Endothelial cell of umbilical vein (primary cell): ENCODE measurements around the gene ADGRD1. TPM values are rescaled to one million over a fixed set of nuclear protein-coding genes. Genes with fewer than 3 reads are reported as not detected.

ENCODE experiments used
- BruUV-seq: library from RNA; stranded (reverse); fragments of 400-500 nt; replicated peaks from 2 replicates; lab custom pipeline; 2021; lab: Mats Ljungman, UMichigan
- CTCF ChIA-PET: fragments of 300-600, 350-600 bp; sonication (Branson Sonifier 250); formaldehyde crosslinking; loops from one replicate; lab custom pipeline; 2021; ENCODE audit warnings: antibody characterized with exemption, inconsistent platforms; lab: Charles Lee
- POLR2A ChIA-PET: fragments of 300-600, 350-600 bp; sonication (Branson Sonifier 250); formaldehyde crosslinking; loops from one replicate; lab custom pipeline; 2021; ENCODE audit warnings: antibody characterized with exemption, inconsistent platforms; lab: Charles Lee
- DNase-seq: peaks from one replicate; pipeline ENCODE4 v3.0.0-alpha.2; 2011; ENCODE audit warnings: low read depth, low spot score
- FAIRE-seq: peaks from 2 replicates; lab custom pipeline; 2011; peaks lifted over from hg19 to GRCh38; lab: Jason Lieb, UNC
- H2AFZ ChIP-seq: 2 replicates; pipeline ENCODE4 v1.6.0; 2012; ENCODE audit warnings: low read depth, low read length, control low read depth, inconsistent platforms
- H3K27ac ChIP-seq: 2 replicates; pipeline ENCODE4 v1.5.1; 2011; ENCODE audit warnings: low read depth, mild to moderate bottlenecking, control low read depth, low read length, moderate library complexity; ENCODE audit not compliant: insufficient read depth
- H3K27me3 ChIP-seq, 2 experiments: 2 replicates each; pipeline versions ENCODE4 v1.6.0 to v1.6.1; 2011; ENCODE audit warnings: low read length in 2 of 2, mixed read lengths in 1 of 2; ENCODE audit not compliant: control insufficient read depth in 2 of 2, insufficient read depth in 2 of 2
- H3K36me3 ChIP-seq, 2 experiments: 2 replicates in 1 of 2; 3 replicates in 1 of 2; pipeline ENCODE4 v1.5.1; 2011; ENCODE audit warnings: low read length in 2 of 2, mild to moderate bottlenecking in 1 of 2, moderate library complexity in 1 of 2; ENCODE audit not compliant: control insufficient read depth in 2 of 2, insufficient read depth in 2 of 2; ENCODE audit errors: extremely low read depth in 1 of 2
- H3K4me1 ChIP-seq: 3 replicates; pipeline ENCODE4 v1.5.1; 2011; ENCODE audit warnings: mild to moderate bottlenecking, low read length; ENCODE audit not compliant: control insufficient read depth, insufficient read depth; ENCODE audit errors: extremely low read depth
- H3K4me2 ChIP-seq: 2 replicates; pipeline ENCODE4 v1.6.1; 2011; ENCODE audit warnings: low read length, control low read depth, mixed read lengths; ENCODE audit not compliant: insufficient read depth
- H3K4me3 ChIP-seq, 3 experiments: fragments of 200-600 bp in 1 of 3; sonication (generic), shearing (Covaris generic) in 1 of 3; replicated peaks in 1 of 3; 2 replicates each; pipeline ENCODE4 v1.5.1; 2011 to 2016; ENCODE audit warnings: control low read depth in 3 of 3, low read length in 3 of 3, mild to moderate bottlenecking in 2 of 3, inconsistent platforms in 1 of 3, low read depth in 1 of 3, moderate library complexity in 1 of 3; ENCODE audit not compliant: insufficient read depth in 1 of 3
- H3K79me2 ChIP-seq: 2 replicates; pipeline ENCODE4 v1.6.0; 2012; ENCODE audit warnings: low read length, inconsistent platforms; ENCODE audit not compliant: control insufficient read depth, insufficient read depth
- H3K9ac ChIP-seq: replicated peaks from 2 replicates; pipeline ENCODE3; 2011; ENCODE audit warnings: low read length, control low read depth; ENCODE audit not compliant: insufficient read depth; ENCODE audit errors: extremely low read depth
- H3K9me1 ChIP-seq: replicated peaks from 3 replicates; pipeline ENCODE4 v1.6.0; 2011; ENCODE audit warnings: mild to moderate bottlenecking, low read length; ENCODE audit not compliant: control insufficient read depth, insufficient read depth; ENCODE audit errors: extremely low read depth
- H3K9me3 ChIP-seq: replicated peaks from 2 replicates; pipeline ENCODE4 v1.5.1; 2012; ENCODE audit warnings: low read length, inconsistent platforms; ENCODE audit not compliant: control insufficient read depth, insufficient read depth
- H4K20me1 ChIP-seq: replicated peaks from 2 replicates; pipeline ENCODE3; 2011; ENCODE audit warnings: mild to moderate bottlenecking, low read length; ENCODE audit not compliant: control insufficient read depth, insufficient read depth; ENCODE audit errors: extremely low read depth
- CTCF ChIP-seq, 2 donors: IDR thresholded peaks; 1 replicate in 1 of 2; 2 replicates in 1 of 2; pipeline ENCODE4 v1.5.1; 2011; ENCODE audit warnings: low read length in 2 of 2, mild to moderate bottlenecking in 2 of 2, moderate library complexity in 2 of 2, control low read depth in 1 of 2, inconsistent platforms in 1 of 2, low read depth in 1 of 2; ENCODE audit not compliant: insufficient read depth in 1 of 2; ENCODE audit errors: extremely low read depth in 1 of 2
- FOS ChIP-seq: IDR thresholded peaks from 2 replicates; pipeline ENCODE4 v1.6.1; 2011; ENCODE audit warnings: mild to moderate bottlenecking, low read length, moderate library complexity, borderline replicate concordance; ENCODE audit not compliant: insufficient read depth
- JUN ChIP-seq: IDR thresholded peaks from 2 replicates; pipeline ENCODE4 v1.6.1; 2011; ENCODE audit warnings: borderline replicate concordance, low read depth; ENCODE audit not compliant: insufficient read length, insufficient read depth
- MAX ChIP-seq: IDR thresholded peaks from 2 replicates; pipeline ENCODE4 v1.6.1; 2011; ENCODE audit not compliant: insufficient read depth, insufficient read length
- MYC ChIP-seq: IDR thresholded peaks from one replicate; pipeline ENCODE4 v1.6.1; 2011; ENCODE audit warnings: mild to moderate bottlenecking, low read depth, low read length
- dilution Hi-C: fragments of 300-500 bp; cut with MboI; formaldehyde crosslinking; loops from one replicate; pipeline ENCODE4 v1.15.0; 2019; ENCODE audit warnings: low sequenced_read_pairs; ENCODE audit not compliant: extremely low pct_ligation_motif_present
- intact Hi-C: fragments of 100-400 bp; cut with micrococcal nuclease; formaldehyde crosslinking; loops from one replicate; pipeline ENCODE4 v1.10.0; 2022
- polyA plus RNA-seq, 4 experiments: library from polyadenylated mRNA; depleted of rRNA in 3 of 4; stranded (reverse) in 3 of 4; unstranded in 1 of 4; fragments of >200 nt; gene quantifications; 2 replicates each; pipeline versions ENCODE4 v1.2.1 to v1.2.3, GENCODE V29; 2011 to 2012; ENCODE audit warnings: missing spikeins in 1 of 4
- total RNA-seq: library from RNA; stranded (reverse); gene quantifications from 2 replicates; pipeline ENCODE4 v1.2.3, GENCODE V29; 2021

ADGRD1 gene
- total and polyA plus RNA-seq, 2 donors (not counting 3 experiments of a cell fraction or from before 2014, with no cell fraction given) = 0.07 TPM; not detected in 1

GRCh38 chr12:130992979-130993538 is 39.4 kb downstream of the ADGRD1 start:
- FAIRE-seq (no peak), DNase-seq (no peak)
- H3K27me3 ChIP-seq = no peaks in the 10 kb centered on the region
- no peaks in the 10 kb centered on the region for H3K36me3 ChIP-seq
- dilution Hi-C loops (no loop called here), intact Hi-C loops (no loop called here)
- H3K9ac ChIP-seq = no peak overlapping the region
- CTCF ChIA-PET = no interaction called here
- POLR2A ChIA-PET = no interaction called here
- H3K4me1 ChIP-seq = no peaks in the 10 kb centered on the region
- H3K9me1 ChIP-seq = no peaks in the 10 kb centered on the region
- no peak for TF ChIP-seq FOS
- no peak for TF ChIP-seq CTCF (IDR thresholded peaks at IDR 0.05; ENCODE audit: extremely low read depth in 1 of 2, insufficient read depth in 1 of 2, low read depth in 1 of 2, low read length in 2 of 2)
- no peak for TF ChIP-seq MAX
- TF ChIP-seq JUN = no peak
- no peak for TF ChIP-seq MYC
- no peak overlapping the region for H3K4me2 ChIP-seq
- no peak overlapping the region for H2AFZ ChIP-seq
- no peak overlapping the region for H3K4me3 ChIP-seq
- H3K79me2 ChIP-seq = no peaks in the 10 kb centered on the region
- no TSS peak for BruUV-seq
- no peaks in the 10 kb centered on the region for H3K9me3 ChIP-seq
- H4K20me1 ChIP-seq = no peaks in the 10 kb centered on the region
- H3K27ac ChIP-seq = no peak overlapping the region
